DMS 273 (cell line): ENCODE data around the gene NOTCH1.
"Not testable (repeated sequence)": the region's sequence is repeated elsewhere in the genome, so short reads cannot be mapped to it uniquely, and the experiment has no call there.

Source experiments
- DNase-seq: peaks from one replicate; lab custom pipeline; 2025; ENCODE audit not compliant: unreplicated experiment; lab: John Stamatoyannopoulos, UW

NOTCH1 gene

GRCh38 chr9:136565086-136565714, 19.4 kb upstream of the NOTCH1 start:
- DNase-seq, result no peak

- no peak for DNase-seq
Observed at GRCh38 chr9:136564379-136564988, 18.6 kb upstream of the NOTCH1 start.

GRCh38 chr9:136563646-136564325, 17.9 kb upstream of the NOTCH1 start:
- no peak for DNase-seq

- no peak for DNase-seq
Observed at GRCh38 chr9:136562746-136563495, 17.1 kb upstream of the NOTCH1 start.

GRCh38 chr9:136561779-136562178, 15.9 kb upstream of the NOTCH1 start:
- no peak for DNase-seq

GRCh38 chr9:136560586-136560985, 14.7 kb upstream of the NOTCH1 start:
- no peak for DNase-seq

- DNase-seq, result not testable (repeated sequence)
Observed at GRCh38 chr9:136559371-136559770, 13.5 kb upstream of the NOTCH1 start.

GRCh38 chr9:136558846-136559245, 13.0 kb upstream of the NOTCH1 start:
- not testable (repeated sequence) for DNase-seq

GRCh38 chr9:136558373-136558772, 12.5 kb upstream of the NOTCH1 start:
- no peak for DNase-seq

GRCh38 chr9:136557036-136557435, 11.2 kb upstream of the NOTCH1 start:
- DNase-seq, result no peak

GRCh38 chr9:136556166-136556565, 10.3 kb upstream of the NOTCH1 start:
- no peak for DNase-seq

GRCh38 chr9:136554870-136555269, 9.0 kb upstream of the NOTCH1 start:
- DNase-seq, result no peak

- DNase-seq, result no peak
Observed at GRCh38 chr9:136553581-136553980, 7.7 kb upstream of the NOTCH1 start.

- DNase-seq, result no peak
Observed at GRCh38 chr9:136552117-136552703, 6.4 kb upstream of the NOTCH1 start.

- DNase-seq, result peak; percentile 45
Observed at GRCh38 chr9:136551401-136552116, 5.7 kb upstream of the NOTCH1 start.

- no peak for DNase-seq
Observed at GRCh38 chr9:136550439-136551289, 4.8 kb upstream of the NOTCH1 start.

- DNase-seq, result no peak
Observed at GRCh38 chr9:136549010-136549980, 3.4 kb upstream of the NOTCH1 start.

GRCh38 chr9:136547508-136548215, 1.8 kb upstream of the NOTCH1 start:
- no peak for DNase-seq
